SW480 (cell line): ENCODE measurements around the gene C22orf31.

ENCODE experiments used
- DNase-seq: peaks from one replicate; pipeline ENCODE4 v3.0.0-alpha.2; 2016; ENCODE audit warnings: low spot score

Gene C22orf31

DNA sequence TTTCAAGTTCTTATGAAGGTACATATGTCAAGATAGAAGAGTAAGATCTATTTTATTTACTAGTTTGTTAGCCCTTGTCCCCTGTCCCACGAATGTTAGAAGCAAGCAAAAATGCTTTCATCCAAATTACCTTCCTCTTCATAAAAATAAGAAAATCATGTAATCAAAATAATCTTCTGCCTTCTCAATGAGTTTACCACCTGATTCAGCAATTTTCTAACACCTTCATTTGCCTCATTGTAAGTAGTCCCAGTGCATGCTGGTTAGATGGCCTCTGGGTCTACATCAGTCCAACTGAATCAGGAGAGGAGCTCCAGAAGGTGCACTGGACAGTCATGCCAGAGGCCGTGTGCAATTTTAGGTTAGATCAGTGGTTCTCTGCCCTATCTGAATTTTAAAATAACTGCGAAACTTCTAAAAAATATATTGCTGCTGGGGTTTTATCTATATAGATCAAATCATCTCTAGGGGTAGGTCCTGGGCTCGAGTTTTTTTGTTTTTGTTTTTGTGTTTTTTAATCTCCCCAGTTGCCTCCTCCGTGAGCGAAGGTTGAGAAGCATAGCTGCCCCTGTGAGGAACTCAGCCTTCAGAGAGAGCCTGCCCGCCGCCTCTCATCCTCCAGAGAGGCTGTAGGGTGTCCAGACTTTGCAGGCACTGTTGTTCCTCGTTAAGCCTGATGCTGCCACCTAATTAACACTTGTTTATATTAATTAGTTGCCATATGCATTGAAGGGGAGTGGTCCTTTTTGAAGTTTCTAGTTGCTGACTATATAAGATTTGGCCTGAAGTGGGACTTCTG lies 32.2 kb downstream of the C22orf31 start:
- DNase-seq: peak; percentile 41

DNA sequence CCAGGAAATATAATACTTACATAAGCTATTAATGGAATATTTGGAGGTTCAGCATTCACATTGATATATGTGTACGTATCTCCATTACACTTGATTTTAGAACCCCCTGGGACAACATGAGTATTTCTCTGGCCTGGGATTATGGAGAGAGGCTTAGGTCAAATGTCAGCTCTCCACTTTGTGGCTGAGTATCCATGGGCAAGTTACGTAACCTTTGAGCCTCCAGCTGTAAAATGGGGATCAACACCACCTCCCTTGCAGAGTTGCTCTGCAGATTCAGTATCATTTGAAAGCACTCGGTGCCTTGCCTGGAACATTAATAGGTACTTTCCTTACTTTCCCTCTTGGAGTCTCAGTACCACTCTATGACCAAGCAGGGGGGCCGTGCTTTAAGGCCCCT lies 33.2 kb downstream of the C22orf31 start:
- DNase-seq: no peak

DNA sequence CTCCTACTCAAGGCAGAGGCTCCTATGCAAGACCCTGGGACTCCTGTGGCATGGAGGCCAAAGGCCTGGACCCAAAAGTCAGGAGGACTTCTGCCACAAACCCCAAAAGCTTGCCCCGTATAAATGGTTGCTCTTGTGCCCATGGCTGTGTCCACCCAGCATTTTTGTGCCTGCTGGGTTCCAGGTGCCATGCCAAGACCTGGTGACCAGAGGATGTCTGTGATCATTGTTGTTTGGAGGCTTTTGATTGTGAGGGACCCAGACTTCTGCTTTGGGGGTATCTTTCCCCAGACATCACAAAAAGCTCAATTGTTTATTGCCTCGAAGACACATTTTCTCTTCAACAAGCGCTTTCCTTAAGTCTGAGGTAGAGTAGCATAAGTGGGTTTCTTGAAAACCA lies 35.1 kb downstream of the C22orf31 start:
- no peak for DNase-seq

DNA sequence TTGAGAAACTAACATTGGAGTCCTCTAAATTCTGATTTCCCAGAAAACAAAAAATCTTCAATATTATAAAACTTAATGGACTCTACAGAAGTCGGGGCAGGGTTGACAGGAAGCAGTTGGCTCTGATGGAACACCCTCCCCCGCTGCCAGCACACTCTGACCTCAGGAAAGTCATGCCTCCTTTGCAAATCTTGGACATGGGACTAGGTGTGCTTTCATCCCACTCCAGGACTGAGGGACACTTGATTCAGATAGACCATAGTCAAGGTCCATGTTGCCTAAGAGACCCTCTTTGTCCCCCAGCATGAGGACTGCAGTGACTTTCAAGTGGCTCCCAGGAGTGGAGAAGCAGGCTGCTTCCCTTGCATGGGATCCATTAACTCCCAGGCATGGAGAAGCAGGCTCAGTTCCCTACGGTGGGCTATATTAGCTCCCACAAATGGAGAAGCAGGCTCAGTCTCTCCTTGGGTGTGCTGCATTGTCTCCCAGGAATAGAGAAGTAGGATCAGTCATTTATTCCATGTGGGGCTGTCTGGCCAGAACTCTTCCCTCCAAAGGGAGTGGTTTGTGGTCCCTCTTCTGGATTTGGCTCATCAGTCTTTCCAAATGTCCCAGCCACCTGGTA lies 38.3 kb downstream of the C22orf31 start:
- no peak for DNase-seq

DNA sequence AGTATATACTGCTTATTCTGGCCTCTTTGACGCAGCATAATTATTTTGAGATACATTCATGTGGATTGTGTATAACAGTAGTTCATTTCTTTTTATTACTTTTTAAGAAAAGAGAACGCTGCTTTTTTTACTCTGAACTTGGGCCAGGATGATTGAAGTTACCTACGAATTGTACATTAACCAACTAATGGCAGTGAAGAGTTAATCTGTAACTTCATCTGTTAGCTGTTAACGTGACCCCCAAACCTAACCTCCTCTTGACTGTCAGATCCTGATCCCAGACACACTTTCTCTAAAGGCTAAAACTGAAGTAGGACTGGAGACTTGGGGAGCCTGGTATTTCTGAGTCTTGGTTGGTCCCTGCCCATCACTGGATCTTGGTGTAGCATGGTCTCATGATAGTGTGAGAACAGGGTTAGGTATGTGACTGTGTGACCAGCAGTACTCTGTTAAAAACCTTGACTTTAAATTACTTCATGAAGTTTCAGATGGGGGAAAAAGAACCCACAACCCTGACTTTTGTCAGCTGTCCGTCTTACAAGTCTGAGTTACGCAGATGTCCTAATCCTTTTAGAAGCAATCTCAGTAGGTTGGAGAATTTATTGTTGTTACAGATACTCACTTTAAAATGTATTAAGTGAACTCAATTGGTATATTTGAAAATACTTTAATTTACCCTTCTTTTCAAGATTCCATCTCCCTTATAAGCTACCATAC lies 39.4 kb downstream of the C22orf31 start:
- no peak for DNase-seq

DNA sequence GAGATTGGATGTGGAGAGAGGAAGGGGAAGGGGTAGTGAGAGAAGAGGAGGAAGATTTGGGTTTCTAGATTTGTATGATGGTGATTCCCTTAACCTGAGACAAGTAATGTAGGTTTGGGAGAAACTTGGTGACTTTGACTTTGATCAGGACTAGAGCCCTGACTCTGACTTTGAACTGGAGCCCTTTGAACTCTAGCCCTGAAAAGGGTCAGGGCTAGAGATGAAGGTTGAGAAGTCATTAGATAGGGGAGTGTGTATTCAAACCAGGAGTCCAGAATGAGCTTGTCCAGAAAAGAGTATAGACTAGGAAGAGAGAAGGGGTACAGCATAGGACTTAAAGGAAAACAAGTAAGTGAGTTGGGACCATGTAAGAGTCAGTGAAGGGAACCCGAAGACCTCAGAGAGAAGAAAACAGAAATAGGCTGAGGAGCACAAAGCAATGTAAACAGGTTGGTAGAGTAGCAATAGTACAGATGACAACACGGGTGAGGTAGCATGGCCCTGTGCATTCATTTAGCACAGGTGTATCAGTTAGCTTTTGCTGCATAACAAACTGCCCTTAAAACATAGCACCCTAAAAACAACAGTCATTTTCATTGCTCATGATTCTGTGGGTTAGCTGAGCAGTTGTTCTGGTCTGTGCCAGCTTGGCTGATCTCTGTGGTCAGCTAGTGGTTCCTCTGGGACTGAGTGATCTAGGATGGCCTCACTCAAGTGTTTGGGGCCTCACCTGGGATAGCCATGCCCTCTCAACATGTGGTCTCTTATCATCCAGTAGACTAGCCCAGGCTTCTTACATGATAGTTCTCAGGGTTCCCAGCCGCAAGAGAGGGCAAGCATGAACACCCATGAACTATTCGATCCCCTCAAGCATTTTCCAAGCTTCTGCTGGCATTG lies 43.1 kb downstream of the C22orf31 start:
- no peak for DNase-seq

DNA sequence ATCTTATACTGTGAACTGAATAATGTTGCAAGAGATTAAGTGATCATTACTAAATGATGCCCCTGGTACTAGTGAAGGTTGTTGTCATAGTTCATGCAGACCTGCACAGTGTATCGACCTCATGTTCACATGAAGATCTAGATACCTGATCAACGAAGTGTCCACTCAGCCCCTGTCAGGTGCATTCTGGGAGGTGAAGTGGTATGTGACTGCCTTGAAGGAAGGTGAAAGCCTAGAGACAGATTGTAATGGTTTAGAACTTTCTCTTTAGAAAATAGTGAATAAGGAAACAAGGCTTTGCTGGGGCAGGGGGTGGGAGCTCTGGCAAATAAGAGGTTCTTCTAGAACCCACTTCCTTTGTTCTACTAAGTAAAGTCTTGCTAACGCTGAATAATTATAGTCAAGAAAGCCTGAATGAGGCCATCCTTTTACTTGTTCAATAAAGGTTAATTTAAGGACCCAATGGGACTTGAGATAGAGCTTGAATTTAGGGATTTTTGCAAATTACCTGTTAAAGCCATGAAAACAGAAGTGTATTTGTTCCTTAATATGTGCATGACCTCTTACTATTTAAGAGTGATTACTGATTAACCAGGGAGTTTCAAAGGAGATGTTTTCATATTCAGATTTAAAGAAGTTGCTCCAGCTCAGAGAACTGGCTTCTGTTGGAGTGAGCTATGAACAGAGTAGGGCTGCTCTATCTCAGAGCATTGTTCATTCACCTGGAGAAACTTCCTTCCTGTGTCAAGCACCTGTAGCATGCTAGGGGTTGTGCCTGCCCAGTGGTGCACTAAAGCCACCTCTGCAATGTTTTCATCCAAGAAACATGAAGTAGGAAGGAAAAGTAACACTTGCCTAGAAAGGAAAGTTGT lies 45.3 kb downstream of the C22orf31 start:
- DNase-seq: no peak

DNA sequence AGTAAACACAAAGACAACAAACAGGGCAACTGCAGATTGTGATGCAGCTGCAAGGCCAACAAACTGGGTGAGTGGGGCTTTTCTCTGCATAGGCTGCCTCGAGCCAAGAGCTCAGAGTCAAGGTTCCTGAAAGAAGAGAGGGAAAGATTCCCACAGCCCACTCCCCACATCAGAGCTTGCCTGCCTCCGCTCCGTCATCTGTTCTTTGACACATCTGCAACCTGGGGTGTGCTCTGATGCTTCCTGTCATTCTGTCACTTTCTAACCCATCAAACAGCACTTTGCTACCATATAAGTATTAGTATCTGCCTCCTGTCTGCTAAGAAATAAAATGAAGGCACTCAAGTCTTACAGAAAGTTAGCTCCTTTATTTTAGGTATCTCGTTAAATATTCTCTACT lies 46.9 kb downstream of the C22orf31 start:
- DNase-seq: no peak

DNA sequence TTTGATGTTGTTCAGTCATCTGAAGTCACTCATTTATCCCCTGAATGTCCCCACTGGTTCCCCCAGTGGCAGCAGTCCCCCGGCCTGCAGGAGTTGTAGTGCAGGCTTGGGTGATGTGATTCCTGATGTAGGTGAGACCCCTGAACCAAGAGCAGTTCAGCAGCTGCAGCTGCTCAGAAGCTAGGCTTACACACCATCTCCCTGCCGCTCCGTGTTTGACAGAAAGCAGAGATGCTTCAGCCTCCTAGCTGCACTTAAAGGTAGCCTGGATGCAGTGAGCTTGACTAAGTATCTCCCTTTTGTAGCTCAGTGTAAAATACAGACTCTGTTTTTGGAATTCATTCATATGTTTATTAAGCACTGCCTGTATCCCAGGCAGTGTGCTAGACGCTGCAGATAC lies 47.3 kb downstream of the C22orf31 start:
- no peak for DNase-seq

DNA sequence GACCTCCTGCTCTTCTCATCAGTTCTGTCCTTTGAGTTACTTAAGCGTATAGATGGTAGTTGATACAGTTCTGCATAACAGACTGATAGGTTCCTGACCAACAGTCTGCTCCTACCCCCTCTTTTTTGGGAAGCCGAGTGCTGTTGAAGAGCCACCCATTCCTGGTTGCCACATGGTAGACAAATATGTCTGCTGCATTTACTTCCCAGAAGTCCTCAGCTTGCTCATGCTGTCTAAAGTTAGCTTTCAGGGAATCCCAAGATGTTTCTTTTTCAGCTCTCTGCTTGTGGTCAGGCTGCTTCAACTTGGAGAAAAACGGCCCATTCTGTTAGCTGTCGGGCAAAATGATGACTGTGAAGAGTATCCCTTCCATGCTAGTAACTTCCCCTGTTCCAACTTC lies 48.7 kb downstream of the C22orf31 start:
- no peak for DNase-seq

DNA sequence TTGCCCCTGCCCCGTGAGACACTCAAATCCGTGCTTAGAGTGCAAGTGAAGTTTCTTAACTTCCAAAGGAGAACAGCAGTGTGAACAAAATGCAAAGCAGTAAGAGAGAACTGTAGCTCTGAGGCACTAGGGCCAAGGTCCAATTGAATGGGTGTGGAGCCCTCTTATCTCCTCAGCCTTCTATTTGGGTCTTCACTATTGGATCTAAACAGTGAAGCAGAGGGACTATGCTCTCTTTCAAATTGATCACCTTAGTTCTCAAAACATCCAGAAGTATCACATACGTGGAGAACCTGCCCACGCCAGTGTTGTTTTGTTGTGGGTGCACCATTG lies 49.6 kb downstream of the C22orf31 start:
- DNase-seq: no peak

DNA sequence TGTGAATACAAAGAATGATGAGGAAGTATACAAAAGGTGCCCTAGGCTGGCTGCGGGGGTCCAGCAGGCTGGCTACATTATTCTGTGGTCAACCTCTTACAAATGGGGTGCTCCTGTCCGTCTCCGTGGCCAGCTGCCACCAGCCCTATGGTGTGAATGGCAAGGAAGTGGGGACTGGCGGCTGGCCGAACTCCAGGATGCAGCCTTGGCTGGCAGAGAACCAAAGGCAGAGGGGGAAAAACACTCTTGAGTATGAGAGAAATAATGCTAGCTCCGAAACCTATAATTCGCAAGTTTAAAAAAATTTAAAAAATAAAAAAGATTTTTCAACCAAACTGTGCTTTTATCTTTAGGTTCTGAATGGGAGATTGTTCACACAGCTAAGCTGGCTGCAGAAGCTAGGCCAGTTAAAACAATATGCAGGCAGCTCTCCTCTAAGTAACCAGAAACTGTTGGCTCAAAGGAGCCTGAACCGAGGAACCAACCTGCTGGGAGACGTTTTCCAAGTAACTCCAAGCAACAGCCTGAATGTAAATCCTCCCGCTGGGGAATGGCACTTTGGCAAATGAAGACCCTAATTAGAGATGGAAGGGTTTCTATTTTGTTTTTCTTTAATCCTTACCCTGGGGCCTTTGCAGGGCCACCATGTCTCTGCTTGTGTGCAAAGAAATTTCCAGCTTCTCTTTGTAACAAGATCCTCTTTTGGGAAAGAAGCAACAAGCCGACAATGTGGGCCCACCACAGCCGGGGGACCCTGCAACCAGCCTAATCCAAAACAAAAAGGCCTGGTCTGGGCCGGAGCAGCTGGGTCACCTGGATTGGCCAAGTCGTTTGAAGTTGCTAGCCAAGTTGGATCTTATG lies 50.2 kb downstream of the C22orf31 start:
- no peak for DNase-seq

DNA sequence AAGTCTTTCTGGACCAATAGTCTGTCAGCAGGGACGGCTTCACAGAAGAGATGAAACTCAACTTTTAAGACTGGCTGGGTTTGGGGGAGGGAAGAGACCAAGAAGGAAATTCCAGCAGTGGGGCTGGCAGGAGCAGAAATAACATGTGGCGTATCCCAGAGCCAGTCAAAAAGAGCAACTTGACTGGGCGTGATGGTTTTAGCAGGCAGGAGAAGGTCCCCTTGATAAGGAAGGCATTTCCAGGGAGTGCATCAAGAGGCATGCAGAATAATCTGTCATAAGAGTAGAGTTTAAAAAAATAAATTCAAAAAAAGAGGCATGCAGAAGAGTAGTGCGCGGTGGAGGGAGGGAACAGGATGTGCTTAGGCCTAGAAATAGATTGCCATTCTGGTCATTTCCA lies 52.5 kb downstream of the C22orf31 start:
- DNase-seq: no peak
